ENCODE measurements around the gene SMURF2.

GRCh38 chr17:64503821-64504768 lies 158.0 kb downstream of the SMURF2 start:
- TF ChIP-seq POLR2A (IDR thresholded peaks at IDR 0.05) (no peak), CTCF (IDR thresholded peaks at IDR 0.05) (no peak)
